IMR-90 (cell line): ENCODE data around the gene COX6A1. TPM values are rescaled to one million over a fixed set of nuclear protein-coding genes. Genes with fewer than 3 reads are reported as not detected.

Experiments
- ATAC-seq: fragments of 200-7000 bp; cut with Tn5 transposase; 2 replicates; pipeline ENCODE4 v1.9.1; 2020; ENCODE audit warnings: low read depth, mild to moderate bottlenecking, moderate library complexity
- BruUV-seq: library from RNA; stranded (reverse); fragments of 400-500 nt; replicated peaks from 2 replicates; lab custom pipeline; 2021; lab: Mats Ljungman, UMichigan
- CTCF ChIA-PET: fragments of 300-600 bp; formaldehyde crosslinking; extraction: SDS; loops from one replicate; lab custom pipeline; 2021; ENCODE audit warnings: antibody characterized with exemption; lab: Yijun Ruan, JAX
- POLR2A ChIA-PET: fragments of 300-600 bp; sonication (Branson Sonifier 250); formaldehyde crosslinking; loops from one replicate; lab custom pipeline; 2022; ENCODE audit warnings: antibody characterized with exemption; ENCODE audit not compliant: unreplicated experiment; lab: Charles Lee
- DNase-seq: peaks from one replicate; pipeline ENCODE4 v3.0.0; 2013
- H2AFZ ChIP-seq: replicated peaks from 2 replicates; pipeline ENCODE3; 2013; ENCODE audit warnings: low read length, mild to moderate bottlenecking; ENCODE audit not compliant: poor library complexity
- H2AK5ac ChIP-seq: 2 replicates; pipeline ENCODE4 v1.6.1; 2013; ENCODE audit warnings: low read depth, low read length, inconsistent platforms
- H2AK9ac ChIP-seq: replicated peaks from 2 replicates; pipeline ENCODE3; 2013; ENCODE audit warnings: mild to moderate bottlenecking, low read depth, low read length, moderate library complexity; ENCODE audit not compliant: poor library complexity
- H2BK120ac ChIP-seq: 2 replicates; pipeline ENCODE4 v1.6.1; 2013; ENCODE audit warnings: low read depth, low read length, inconsistent platforms
- H2BK15ac ChIP-seq: 3 replicates; pipeline ENCODE4 v1.6.1; 2013; ENCODE audit warnings: low read depth, low read length, inconsistent platforms
- H2BK20ac ChIP-seq: 2 replicates; pipeline ENCODE4 v1.6.1; 2013; ENCODE audit warnings: low read depth, mild to moderate bottlenecking, inconsistent platforms, low read length, moderate library complexity
- H2BK5ac ChIP-seq: 2 replicates; pipeline ENCODE4 v1.6.1; 2013; ENCODE audit warnings: mild to moderate bottlenecking, low read depth, low read length, inconsistent platforms; ENCODE audit not compliant: poor library complexity, severe bottlenecking
- H3K14ac ChIP-seq: replicated peaks from 2 replicates; pipeline ENCODE4 v1.6.1; 2013; ENCODE audit warnings: low read depth, low read length, inconsistent platforms
- H3K18ac ChIP-seq: 2 replicates; pipeline ENCODE4 v1.6.1; 2013; ENCODE audit warnings: low read depth, low read length, control low read depth
- H3K23ac ChIP-seq: 2 replicates; pipeline ENCODE4 v1.6.1; 2013; ENCODE audit warnings: low read depth, low read length, inconsistent platforms
- H3K27ac ChIP-seq: 2 replicates; pipeline ENCODE4 v1.5.1; 2013; ENCODE audit warnings: mild to moderate bottlenecking, control low read depth, low read length; ENCODE audit not compliant: insufficient read depth
- H3K27me3 ChIP-seq: 2 replicates; pipeline ENCODE4 v1.6.1; 2013; ENCODE audit warnings: low read length; ENCODE audit not compliant: control insufficient read depth, insufficient read depth
- H3K36me3 ChIP-seq: 2 replicates; pipeline ENCODE4 v1.6.1; 2013; ENCODE audit warnings: low read length, mixed read lengths; ENCODE audit not compliant: control insufficient read depth, insufficient read depth
- H3K4ac ChIP-seq: 2 replicates; pipeline ENCODE4 v1.6.1; 2013; ENCODE audit warnings: low read depth, low read length, inconsistent platforms
- H3K4me1 ChIP-seq: 2 replicates; pipeline ENCODE4 v1.6.1; 2013; ENCODE audit warnings: low read length, mixed read lengths; ENCODE audit not compliant: control insufficient read depth, insufficient read depth
- H3K4me2 ChIP-seq: 2 replicates; pipeline ENCODE4 v1.6.1; 2013; ENCODE audit warnings: low read depth, mild to moderate bottlenecking, control low read depth, low read length, moderate library complexity
- H3K4me3 ChIP-seq: 2 replicates; pipeline ENCODE4 v1.5.1; 2013; ENCODE audit warnings: low read depth, mild to moderate bottlenecking, control low read depth, low read length, moderate library complexity; ENCODE audit not compliant: insufficient read depth
- H3K56ac ChIP-seq: 2 replicates; pipeline ENCODE4 v1.6.1; 2013; ENCODE audit warnings: low read length, inconsistent platforms; ENCODE audit not compliant: insufficient read depth; ENCODE audit errors: extremely low read depth
- H3K79me1 ChIP-seq, 2 experiments: 2 replicates each; pipeline ENCODE4 v1.6.1; 2013; ENCODE audit warnings: low read length in 2 of 2, inconsistent platforms in 1 of 2, low read depth in 1 of 2
- H3K9ac ChIP-seq: 2 replicates; pipeline ENCODE4 v1.6.1; 2013; ENCODE audit warnings: low read depth, low read length, control low read depth
- H3K9me1 ChIP-seq: 2 replicates; pipeline ENCODE4 v1.6.1; 2013; ENCODE audit warnings: low read length, inconsistent platforms; ENCODE audit not compliant: insufficient read depth
- H3K9me3 ChIP-seq: 2 replicates; pipeline ENCODE4 v1.6.1; 2013; ENCODE audit warnings: low read length; ENCODE audit not compliant: control insufficient read depth, insufficient read depth
- H4K20me1 ChIP-seq: 2 replicates; pipeline ENCODE4 v1.6.1; 2013; ENCODE audit warnings: low read length, inconsistent platforms; ENCODE audit not compliant: insufficient read depth
- H4K5ac ChIP-seq: 2 replicates; pipeline ENCODE4 v1.6.1; 2013; ENCODE audit warnings: mild to moderate bottlenecking, low read depth, low read length, control low read depth
- H4K8ac ChIP-seq, 2 experiments: 2 replicates each; pipeline ENCODE4 v1.6.1; 2013; ENCODE audit warnings: low read depth in 2 of 2, low read length in 2 of 2, control low read depth in 1 of 2, inconsistent platforms in 1 of 2
- H4K91ac ChIP-seq: 2 replicates; pipeline ENCODE4 v1.6.1; 2013; ENCODE audit warnings: low read depth, low read length, inconsistent platforms; ENCODE audit not compliant: insufficient read depth
- BHLHE40 ChIP-seq: fragments of 150-350 bp; IDR thresholded peaks from 2 replicates; pipeline ENCODE4 v1.6.1; 2016; ENCODE audit warnings: mild to moderate bottlenecking, low read depth, low read length
- CEBPB ChIP-seq: IDR thresholded peaks from 2 replicates; pipeline ENCODE4 v1.6.1; 2012; ENCODE audit warnings: low read depth, low read length, improper control_type of control experiment
- CHD1 ChIP-seq: IDR thresholded peaks from 2 replicates; pipeline ENCODE4 v1.6.1; 2012; ENCODE audit warnings: low read depth, low read length, improper control_type of control experiment
- CTCF ChIP-seq: conservative IDR thresholded peaks from 2 replicates; pipeline ENCODE4 v1.5.1; 2012; ENCODE audit warnings: mild to moderate bottlenecking, low read depth, low read length, improper control_type of control experiment
- ELK1 ChIP-seq: fragments of 150-350 bp; IDR thresholded peaks from 2 replicates; pipeline ENCODE4 v1.6.1; 2016; ENCODE audit warnings: low read depth, mild to moderate bottlenecking, low read length, moderate library complexity, borderline replicate concordance
- FOS ChIP-seq: fragments of 150-350 bp; IDR thresholded peaks from 2 replicates; pipeline ENCODE4 v1.6.1; 2016; ENCODE audit warnings: low read depth, low read length
- MAFK ChIP-seq: IDR thresholded peaks from 2 replicates; pipeline ENCODE4 v1.6.1; 2012; ENCODE audit warnings: low read depth, low read length, improper control_type of control experiment
- MAZ ChIP-seq: IDR thresholded peaks from 2 replicates; pipeline ENCODE4 v1.6.1; 2012; ENCODE audit warnings: low read depth, mild to moderate bottlenecking, low read length, improper control_type of control experiment, moderate library complexity, borderline replicate concordance
- MXI1 ChIP-seq: IDR thresholded peaks from 2 replicates; pipeline ENCODE4 v1.6.1; 2012; ENCODE audit warnings: low read depth, mild to moderate bottlenecking, low read length, moderate library complexity, borderline replicate concordance
- NFE2L2 ChIP-seq: fragments of 150-350 bp; IDR thresholded peaks from 2 replicates; pipeline ENCODE4 v1.6.1; 2016; ENCODE audit warnings: low read depth, mild to moderate bottlenecking, low read length
- POLR2A ChIP-seq: IDR thresholded peaks from 2 replicates; pipeline ENCODE4 v1.6.1; 2012; ENCODE audit warnings: mild to moderate bottlenecking, low read depth, low read length
- RAD21 ChIP-seq: IDR thresholded peaks from 2 replicates; pipeline ENCODE4 v1.6.1; 2012; ENCODE audit warnings: low read length, improper control_type of control experiment
- RCOR1 ChIP-seq: IDR thresholded peaks from 2 replicates; pipeline ENCODE4 v1.6.1; 2012; ENCODE audit warnings: mild to moderate bottlenecking, low read length, improper control_type of control experiment; ENCODE audit not compliant: insufficient replicate concordance
- RFX5 ChIP-seq: IDR thresholded peaks from 2 replicates; pipeline ENCODE4 v1.8.0; 2012; ENCODE audit warnings: low read depth, mild to moderate bottlenecking, low read length, moderate library complexity
- SMC3 ChIP-seq: fragments of 150-350 bp; IDR thresholded peaks from 2 replicates; pipeline ENCODE4 v1.6.1; 2016; ENCODE audit warnings: low read depth, mild to moderate bottlenecking, antibody characterized with exemption, low read length, moderate library complexity
- USF2 ChIP-seq: fragments of 150-350 bp; IDR thresholded peaks from 2 replicates; pipeline ENCODE4 v1.6.1; 2017; ENCODE audit warnings: mild to moderate bottlenecking, antibody characterized with exemption, low read length, low read depth
- WGBS, 2 experiments: methylation state at CpG; one replicate each; pipeline versions ENCODE4 v1.1.5 to v1.1.7; 2013; ENCODE audit warnings: missing lambda C conversion rate in 2 of 2; ENCODE audit not compliant: insufficient read length in 1 of 2; ENCODE audit errors: extremely low coverage in 2 of 2; 5-methylcytosine and 5-hydroxymethylcytosine counted together
- dilution Hi-C: fragments of 300-500 bp; cut with HindIII; formaldehyde crosslinking; loops from one replicate; pipeline ENCODE4 v1.14.3; 2018; ENCODE audit warnings: low sequenced_read_pairs; ENCODE audit not compliant: unreplicated experiment
- in situ Hi-C: fragments of 300-500 bp; cut with MboI; formaldehyde crosslinking; loops from 3 replicates; pipeline ENCODE4 v1.14.3; 2019; ENCODE audit warnings: low sequenced_read_pairs, inconsistent platforms, mixed read lengths
- intact Hi-C: fragments of 100-400 bp; cut with micrococcal nuclease; formaldehyde crosslinking; loops from 2 replicates; pipeline ENCODE4 v1.10.0; 2022
- polyA plus RNA-seq, 3 experiments: library from polyadenylated mRNA; depleted of rRNA; stranded (reverse); fragments of >200 nt; gene quantifications; 2 replicates each; pipeline ENCODE4 v1.2.3, GENCODE V29; 2012; ENCODE audit warnings: low replicate concordance in 1 of 3
- total RNA-seq: library from RNA; depleted of rRNA; stranded (reverse); fragments of >200 nt; gene quantifications from 2 replicates; pipeline ENCODE4 v1.2.3, GENCODE V29; 2012

The COX6A1 gene
- total and polyA plus RNA-seq, 2 of the 4 experiments (the other 2 are of a cell fraction) = 396 to 541 TPM

- DNase-seq = no peak
- Histone ChIP-seq H3K27me3 (no peaks in the 10 kb centered on the region), H3K9ac (no peak overlapping the region), H2AK5ac (no peak overlapping the region), H4K91ac (no peak overlapping the region), H3K4me3 (no peak overlapping the region), H3K79me1 (peaks cover 10 to 25% of the 10 kb centered on the region in 2 experiments), H3K9me3 (no peaks in the 10 kb centered on the region), H4K20me1 (no peaks in the 10 kb centered on the region), H4K5ac (no peak overlapping the region), H2BK15ac (no peak overlapping the region), H3K9me1 (peaks cover 10% of the 10 kb centered on the region), H3K27ac (no peak overlapping the region), H2BK120ac (no peak overlapping the region), H2AFZ (no peak overlapping the region), H3K23ac (no peak overlapping the region), H3K14ac (no peak overlapping the region), H4K8ac (no peak overlapping the region), H2BK5ac (no peak overlapping the region), H2BK20ac (no peak overlapping the region), H2AK9ac (no peak overlapping the region), H3K18ac (no peak overlapping the region), H3K56ac (no peak overlapping the region), H3K4ac (no peak overlapping the region), H3K36me3 (peaks cover 6% of the 10 kb centered on the region), H3K4me1 (no peaks in the 10 kb centered on the region), H3K4me2 (no peak overlapping the region)
- TF ChIP-seq CHD1 (no peak), CTCF (no peak), RAD21 (no peak), MAZ (no peak), SMC3 (no peak), FOS (no peak), USF2 (no peak), RFX5 (no peak), MXI1 (no peak), MAFK (no peak), NFE2L2 (no peak), POLR2A (no peak), ELK1 (no peak), CEBPB (no peak), BHLHE40 (no peak), RCOR1 (no peak)
- no peak for ATAC-seq
- intact Hi-C loops (no loop called here), in situ Hi-C loops (no loop called here), dilution Hi-C loops (no loop called here)
- WGBS, 2 experiments = 40% methylated on average over 2 of the region's 5 CpGs; no CpG with 5 or more reads in 1 of the 2 experiments
- CTCF ChIA-PET = no interaction called here
- no TSS peak for BruUV-seq
- POLR2A ChIA-PET = no interaction called here
These were observed 50.2 kb downstream of the COX6A1 start for GRCh38 chr12:120488057-120488640.
